H1 (cell line): Measurements from ENCODE around the gene RNF182. TPM values are rescaled to one million over a fixed set of nuclear protein-coding genes. Genes with fewer than 3 reads are reported as not detected.

ENCODE experiments used
- CEBPB ChIP-seq: IDR thresholded peaks from 2 replicates; pipeline ENCODE4 v1.6.1; 2012; ENCODE audit warnings: low read depth, low read length
- FOSL1 ChIP-seq: IDR thresholded peaks from 2 replicates; pipeline ENCODE4 v1.6.1; 2011; ENCODE audit warnings: mild to moderate bottlenecking, low read depth, low read length, moderate library complexity; ENCODE audit not compliant: insufficient read depth
- RBBP5 ChIP-seq: IDR thresholded peaks from 2 replicates; pipeline ENCODE4 v1.7.1; 2012; ENCODE audit warnings: low read depth, mild to moderate bottlenecking, inconsistent platforms, low read length, moderate library complexity, borderline replicate concordance
- YY1 ChIP-seq: IDR thresholded peaks from 2 replicates; pipeline ENCODE4 v1.6.1; 2011; ENCODE audit warnings: low read depth, mild to moderate bottlenecking, low read length
- polyA plus RNA-seq, 7 experiments: library from polyadenylated mRNA; depleted of rRNA in 3 of 7; stranded (reverse) in 5 of 7; unstranded in 2 of 7; fragments of >200 nt in 5 of 7; fragments of 200-250 nt in 2 of 7; gene quantifications; 1 replicate in 5 of 7; 2 replicates in 1 of 7; 4 replicates in 1 of 7; pipeline versions ENCODE4 v1.2.1 to v1.2.3, GENCODE V29; 2011 to 2013; ENCODE audit warnings: missing spikeins in 2 of 7, mixed read lengths in 2 of 7
- total RNA-seq: library from RNA; stranded (reverse); fragmentation: NEBNext Ultra II Directional; extraction: Animal tissue kit (Norgen Biotek cat#: 25700); gene quantifications from 2 replicates; pipeline ENCODE4 v1.2.1, GENCODE V29; 2021
- TF ChIP-seq, protein P1 (sequence below): IDR thresholded peaks from 2 replicates; pipeline ENCODE4 v1.6.1; 2011; ENCODE audit warnings: low read length, improper control_type of control experiment

Gene RNF182
- total and polyA plus RNA-seq, 2 of the 8 experiments (the other 6 are each of a cell fraction or from before 2014, with no cell fraction given): 6.2 to 10.7 TPM

DNA sequence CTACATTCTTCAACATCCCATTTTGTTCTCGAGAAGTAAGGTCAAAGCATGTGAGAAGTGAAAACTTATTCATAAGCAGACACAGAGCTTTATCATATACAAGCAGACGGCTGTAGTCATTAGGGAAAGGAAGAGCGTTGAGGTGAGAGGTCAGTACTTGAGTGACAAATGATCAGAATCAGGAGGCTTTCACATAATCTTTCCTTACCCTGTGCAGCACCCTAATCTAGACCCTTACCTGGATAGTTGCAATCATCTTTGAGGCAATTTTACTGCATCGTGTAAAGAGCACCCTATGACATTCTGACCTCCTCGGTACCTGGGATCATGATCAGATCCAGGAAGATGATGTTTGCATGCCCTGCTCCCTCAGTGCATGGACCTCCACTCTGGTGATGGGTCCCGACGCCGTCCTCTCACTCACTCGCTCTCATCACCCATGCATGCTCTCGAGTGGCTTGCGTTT is 62.7 kb downstream of the RNF182 start (continued):
- no peak for TF ChIP-seq CEBPB
- TF ChIP-seq, protein P1, sequence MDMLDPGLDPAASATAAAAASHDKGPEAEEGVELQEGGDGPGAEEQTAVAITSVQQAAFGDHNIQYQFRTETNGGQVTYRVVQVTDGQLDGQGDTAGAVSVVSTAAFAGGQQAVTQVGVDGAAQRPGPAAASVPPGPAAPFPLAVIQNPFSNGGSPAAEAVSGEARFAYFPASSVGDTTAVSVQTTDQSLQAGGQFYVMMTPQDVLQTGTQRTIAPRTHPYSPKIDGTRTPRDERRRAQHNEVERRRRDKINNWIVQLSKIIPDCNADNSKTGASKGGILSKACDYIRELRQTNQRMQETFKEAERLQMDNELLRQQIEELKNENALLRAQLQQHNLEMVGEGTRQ: no peak
- TF ChIP-seq YY1: no peak
- no peak for TF ChIP-seq FOSL1
- TF ChIP-seq RBBP5: no peak
- TF ChIP-seq, all 59 proteins: peak for 0
